HEK293T (cell line): ENCODE measurements around the gene VIPR2.

Source experiments
- ARNT ChIP-seq: fragments of 450-650 bp; IDR thresholded peaks from 2 replicates; pipeline ENCODE4 v1.6.1; 2017; ENCODE audit warnings: mild to moderate bottlenecking
- FOXA1 ChIP-seq: fragments of 450-650 bp; IDR thresholded peaks from 2 replicates; pipeline ENCODE4 v1.6.1; 2016; ENCODE audit warnings: mild to moderate bottlenecking
- FOXM1 ChIP-seq: fragments of 450-650 bp; IDR thresholded peaks from 2 replicates; pipeline ENCODE4 v1.6.1; 2017; ENCODE audit warnings: mild to moderate bottlenecking, borderline replicate concordance
- L3MBTL2 ChIP-seq: fragments of 450-650 bp; conservative IDR thresholded peaks from 2 replicates; pipeline ENCODE4 v1.6.1; 2016; ENCODE audit warnings: mild to moderate bottlenecking

GRCh38 chr7:158985583-158985982 lies 159.1 kb downstream of the VIPR2 start:
- no peak for TF ChIP-seq FOXA1
- TF ChIP-seq FOXM1, result no peak
- no peak for TF ChIP-seq L3MBTL2
- no peak for TF ChIP-seq ARNT
